Activated T-helper 1 cell treated with anti-CD3 and anti-CD28 coated beads, Interleukin-2, amount 50 U/mL, for 16 hours (primary cell): ENCODE measurements around the gene NPC2.
"Not testable (repeated sequence)": the region's sequence is repeated elsewhere in the genome, so short reads cannot be mapped to it uniquely, and the experiment has no call there.

Experiments used
- DNase-seq, 2 donors: peaks; one replicate each; pipeline ENCODE4 v3.0.0-alpha.2; 2020; ENCODE audit warnings: low read depth in 1 of 2, low spot score in 1 of 2

The NPC2 gene

DNA sequence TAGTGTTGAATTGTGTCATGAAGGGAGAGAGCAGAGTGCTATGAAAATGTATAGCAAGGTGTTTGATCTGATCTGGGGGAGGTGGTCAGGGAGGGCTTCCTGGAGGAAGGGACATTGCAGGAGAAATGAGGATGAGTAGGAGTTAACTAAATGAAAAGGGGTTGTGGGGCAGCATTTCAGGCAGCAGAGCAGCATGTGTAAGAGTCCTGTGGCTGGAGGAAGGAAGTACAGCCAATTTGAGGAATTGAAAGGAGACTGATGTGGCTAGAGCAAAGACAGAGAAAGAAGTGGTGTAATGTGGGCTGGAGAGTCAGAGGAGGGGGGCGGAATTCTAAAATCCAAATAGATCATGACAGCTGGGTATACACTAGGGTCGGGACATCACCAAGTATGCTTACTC is 20.5 kb downstream of the NPC2 start:
- no peak for DNase-seq

GRCh38 chr14:74469548-74470518 is 23.3 kb downstream of the NPC2 start:
- DNase-seq: no peak

DNA sequence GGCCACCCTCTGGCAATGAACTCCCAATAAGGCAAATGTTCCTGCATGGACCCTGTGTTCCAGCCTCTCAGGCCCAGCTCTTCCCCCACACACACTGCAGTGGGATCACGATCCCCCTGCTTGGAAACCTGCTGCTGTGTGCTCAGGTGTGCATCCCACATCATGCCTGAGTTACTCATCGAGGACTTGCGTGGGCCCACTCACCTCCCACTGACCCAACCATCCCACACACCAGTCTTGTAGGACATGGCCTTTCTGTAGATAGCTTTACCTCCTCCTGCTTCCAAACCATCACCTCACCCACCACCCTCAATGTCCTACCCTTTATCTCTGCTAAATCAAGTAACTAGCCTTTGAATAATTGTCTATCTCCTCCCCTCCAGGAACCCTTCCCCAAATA is 24.6 kb downstream of the NPC2 start:
- DNase-seq: no peak

GRCh38 chr14:74465335-74465734 is 27.8 kb downstream of the NPC2 start:
- DNase-seq: no peak

- DNase-seq: no peak
Observed at GRCh38 chr14:74464785-74465184, 28.3 kb downstream of the NPC2 start.

- no peak for DNase-seq
Observed at GRCh38 chr14:74463697-74464096, 29.4 kb downstream of the NPC2 start.

DNA sequence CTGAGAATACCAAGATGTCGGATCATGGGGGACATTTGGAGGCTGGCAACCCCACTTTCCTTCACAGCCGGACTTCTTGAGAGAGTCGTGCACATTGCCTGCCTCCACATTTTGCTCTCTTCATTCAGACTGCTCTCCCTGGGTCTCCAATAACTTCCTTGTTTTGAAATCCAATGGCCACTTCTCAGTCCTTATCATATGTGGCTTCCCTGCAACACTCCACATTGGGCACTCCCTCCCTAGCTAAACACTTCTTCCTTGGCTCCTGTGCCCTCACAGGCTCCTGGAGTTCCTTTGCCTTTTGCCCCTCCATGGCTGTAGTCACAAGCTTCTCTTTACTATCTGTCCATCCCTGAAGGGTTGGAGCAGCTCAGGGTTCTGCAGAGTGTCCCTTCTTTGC is 30.1 kb downstream of the NPC2 start:
- no peak for DNase-seq

DNA sequence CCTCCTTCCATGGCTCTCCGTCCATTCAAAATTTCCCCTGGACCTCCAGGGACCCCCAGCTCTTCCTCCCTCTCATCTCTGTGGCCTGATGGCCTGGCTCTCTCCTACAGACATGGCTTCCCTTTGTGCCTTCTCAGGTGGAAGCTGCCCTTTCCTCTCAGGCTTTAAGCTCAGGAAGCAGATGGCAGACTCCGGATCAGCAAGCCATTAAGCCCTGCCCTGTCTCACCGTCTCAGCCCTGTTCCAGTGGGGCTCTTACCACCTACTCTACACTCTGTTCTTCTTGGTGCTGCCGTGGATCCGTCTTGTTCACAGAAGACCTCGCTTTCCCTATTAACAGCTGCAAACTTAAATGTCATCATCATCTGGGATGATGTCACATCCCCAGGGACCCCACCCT is 33.1 kb downstream of the NPC2 start:
- no peak for DNase-seq

DNA sequence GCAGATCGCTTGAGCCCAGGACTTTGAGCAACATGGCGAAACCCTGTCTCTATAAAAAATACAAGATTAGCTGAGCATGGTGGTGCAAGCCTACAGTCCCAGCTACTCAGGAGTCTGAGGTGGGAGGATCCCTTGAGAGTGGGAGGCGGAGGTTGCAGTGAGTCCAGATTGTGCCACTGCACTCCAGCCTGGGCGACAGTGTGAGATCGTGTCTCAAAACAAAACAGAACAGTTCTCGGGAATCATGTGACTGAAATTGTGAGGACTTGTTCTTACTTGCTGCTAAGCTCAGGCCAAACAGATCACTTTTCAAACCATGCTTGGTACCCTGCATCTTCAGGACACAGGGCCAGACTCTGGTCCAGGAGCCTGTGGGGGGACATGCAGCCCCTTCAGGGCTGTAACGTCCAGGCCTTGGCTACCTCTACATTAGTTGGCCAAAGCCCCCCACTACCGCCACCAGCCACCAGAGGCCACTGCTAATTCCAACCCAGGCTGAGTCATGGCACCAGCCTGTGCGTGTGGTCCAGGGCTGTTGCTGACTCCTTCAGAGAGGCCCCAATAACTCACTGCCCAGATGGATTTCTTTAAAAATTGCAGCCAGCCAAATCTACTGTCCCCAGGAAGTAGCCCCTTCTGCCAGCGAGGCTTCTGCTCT is 33.7 kb downstream of the NPC2 start:
- no peak for DNase-seq

DNA sequence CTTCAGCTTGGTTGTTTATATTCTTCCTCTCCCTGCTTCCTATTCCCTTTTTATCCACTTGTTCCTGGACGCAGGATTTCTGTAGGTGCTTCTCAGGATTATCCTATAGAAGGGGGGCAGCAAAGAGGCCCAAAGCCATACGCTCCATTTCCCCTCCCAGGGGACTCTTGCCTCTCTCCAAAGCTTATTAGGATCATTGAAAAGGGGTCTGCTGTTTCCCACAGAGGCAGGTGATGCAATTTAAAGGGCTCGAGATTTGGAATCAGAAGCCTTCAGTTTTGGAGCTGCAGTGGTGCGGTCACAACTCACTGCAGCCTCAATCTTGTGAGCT is 35.6 kb downstream of the NPC2 start:
- no peak for DNase-seq

GRCh38 chr14:74456684-74457564 is 36.2 kb downstream of the NPC2 start:
- no peak for DNase-seq

DNA sequence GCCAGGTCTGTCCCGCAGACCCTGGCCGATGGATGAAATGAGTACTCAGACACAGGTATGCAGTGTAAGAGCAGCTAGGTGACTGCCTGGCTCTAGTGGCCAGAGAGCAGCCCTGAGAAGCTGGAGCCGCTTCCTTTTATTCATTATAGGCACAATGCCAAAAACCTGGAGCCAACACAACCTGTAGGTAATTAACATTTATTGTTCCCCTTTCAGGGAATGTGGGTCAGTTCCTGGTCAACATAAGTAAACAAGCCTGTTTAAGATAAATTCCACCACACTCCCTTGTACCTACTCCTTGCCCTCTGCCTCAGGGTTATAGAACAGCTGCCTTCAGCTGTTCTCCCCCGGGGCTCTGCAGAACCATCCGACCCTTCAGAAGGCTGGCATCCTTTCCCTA is 38.7 kb downstream of the NPC2 start:
- not testable (repeated sequence) for DNase-seq

DNA sequence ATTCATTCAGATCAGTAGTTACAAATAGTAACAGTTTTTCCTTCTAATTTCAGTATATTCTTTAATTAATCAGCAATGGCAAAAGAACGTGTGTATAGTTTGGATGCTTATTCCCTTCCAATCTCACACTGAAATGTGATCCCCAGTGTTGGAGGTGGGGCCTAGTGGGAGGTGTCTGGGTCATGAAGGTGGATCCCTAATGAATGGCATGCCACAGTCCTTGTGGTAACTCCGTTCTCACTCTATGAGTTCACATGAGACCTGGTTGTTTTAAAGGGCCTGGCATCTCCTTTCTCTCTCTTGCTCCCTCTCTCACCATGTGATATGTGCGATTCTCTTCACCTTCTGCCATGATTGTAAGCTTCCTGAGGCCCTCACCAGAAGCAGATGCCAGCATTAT is 48.2 kb downstream of the NPC2 start:
- DNase-seq: no peak

GRCh38 chr14:74442757-74443156 is 50.3 kb downstream of the NPC2 start:
- no peak for DNase-seq

GRCh38 chr14:74441113-74441512 is 52.0 kb downstream of the NPC2 start:
- DNase-seq: no peak

GRCh38 chr14:74438351-74438915 is 54.7 kb downstream of the NPC2 start:
- no peak for DNase-seq

DNA sequence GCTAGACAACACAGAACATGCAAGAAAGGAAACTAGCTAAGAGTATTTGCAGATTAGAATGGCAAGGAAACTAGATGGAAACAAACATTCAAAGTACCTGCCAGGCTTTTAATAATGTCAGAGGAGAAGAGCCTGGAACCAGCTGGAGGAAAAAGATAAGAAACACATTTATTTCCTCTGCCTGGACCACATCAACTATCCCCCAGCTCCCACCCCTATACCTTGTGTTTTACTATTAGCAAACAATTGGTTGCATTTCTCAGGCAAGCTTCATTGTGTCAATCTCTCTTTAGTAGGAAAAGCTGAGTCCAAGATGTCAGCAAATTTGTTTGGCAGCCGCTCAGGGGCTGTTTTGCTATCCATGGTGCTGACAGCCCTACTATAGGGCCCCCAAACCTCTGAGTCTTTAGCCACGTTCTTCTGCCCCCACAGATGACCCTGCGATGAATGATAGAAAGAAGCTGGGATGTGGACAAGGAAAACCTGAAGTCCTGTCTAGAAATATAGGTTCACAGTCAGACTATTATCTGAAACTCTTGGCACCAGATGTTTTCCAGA is 55.5 kb downstream of the NPC2 start:
- DNase-seq: no peak

DNA sequence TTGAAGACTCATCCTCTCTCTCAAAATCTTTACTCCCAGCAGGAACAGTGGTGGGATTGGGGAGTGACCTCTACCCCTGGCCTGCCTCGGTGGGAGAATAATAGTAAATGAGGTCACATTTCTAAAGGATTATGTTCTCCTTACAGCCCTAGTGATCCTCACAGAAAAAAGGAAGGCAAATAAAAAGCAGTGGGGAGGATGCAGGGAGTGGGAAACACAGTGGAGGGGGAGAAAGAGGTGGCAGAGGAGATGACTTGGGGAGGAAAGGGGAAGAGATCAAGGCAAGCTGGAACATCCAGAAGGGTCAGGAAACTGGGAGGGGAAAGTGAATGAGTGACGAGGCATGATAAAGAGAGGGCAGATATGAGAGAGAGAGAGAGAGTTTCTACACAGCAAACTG is 58.8 kb downstream of the NPC2 start:
- DNase-seq: no peak

DNA sequence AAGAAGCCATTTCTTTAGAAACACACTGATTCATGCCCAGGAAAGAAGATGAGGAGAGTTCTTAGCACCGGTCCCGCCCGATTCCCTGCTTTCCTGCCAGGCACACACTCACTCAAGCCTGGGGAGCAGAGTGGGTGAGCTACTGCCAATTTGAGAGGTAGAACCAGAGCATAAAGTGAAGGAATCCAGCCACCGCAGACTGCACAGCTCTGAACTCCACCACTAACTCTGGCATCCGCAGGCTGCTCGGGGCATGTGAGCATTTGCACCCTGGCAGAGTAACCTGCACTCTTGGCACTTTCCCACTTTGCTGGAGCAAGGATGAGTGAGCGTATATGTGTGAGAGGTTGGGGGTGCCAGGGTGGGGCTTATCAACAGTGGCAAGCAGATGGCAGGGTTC is 63.1 kb downstream of the NPC2 start:
- no peak for DNase-seq
